ENCODE results near the gene ZNF496. TPM values are rescaled to one million over a fixed set of nuclear protein-coding genes. Genes with fewer than 3 reads are reported as not detected.
A peak's percentile ranks its signal among the peaks of the same experiment; 100 is the strongest.

The ZNF496 gene
- total RNA-seq, 1 donor from 2014 or later, result 39.0 TPM

DNA sequence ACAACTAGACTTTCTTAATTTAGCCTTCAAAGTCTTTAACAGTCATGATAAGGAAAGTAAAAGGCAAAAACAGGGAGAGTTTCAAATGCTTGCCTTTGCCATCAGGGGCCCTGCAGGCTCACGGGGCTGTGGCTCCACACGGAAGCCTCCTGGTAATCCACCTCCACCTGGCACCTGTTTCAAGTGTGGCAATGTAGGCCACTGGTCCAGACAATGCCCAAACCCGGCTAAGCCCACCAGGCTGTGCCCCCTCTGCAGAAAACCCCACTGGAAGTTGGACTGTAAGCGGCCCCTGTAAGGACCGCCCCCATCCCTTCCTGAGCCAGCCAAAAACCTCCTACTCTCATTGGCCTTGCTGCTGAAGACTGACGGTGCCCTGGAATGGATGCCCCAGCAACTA lies 43.3 kb downstream of the ZNF496 start:
- Histone ChIP-seq H3K4me1 (no peaks in the 10 kb centered on the region), H3K27me3 (no peaks in the 10 kb centered on the region), H3K27ac (no peak overlapping the region), H3K9me3 (no peaks in the 10 kb centered on the region), H3K36me3 (no peaks in the 10 kb centered on the region), H3K4me3 (no peak overlapping the region)
- TF ChIP-seq POLR2A (IDR thresholded peaks at IDR 0.05), result no peak
- TF ChIP-seq CTCF (IDR thresholded peaks at IDR 0.05), result no peak
- TF ChIP-seq POLR2AphosphoS5 (IDR thresholded peaks at IDR 0.05; ENCODE audit: insufficient read depth in 1 of 2, low read depth in 1 of 2), result no peak
- intact Hi-C loops (cut with DNase I), result no loop called here
- DNase-seq (ENCODE audit: extremely low spot score in 2 of 2), result peak; percentile 40 to 61

DNA sequence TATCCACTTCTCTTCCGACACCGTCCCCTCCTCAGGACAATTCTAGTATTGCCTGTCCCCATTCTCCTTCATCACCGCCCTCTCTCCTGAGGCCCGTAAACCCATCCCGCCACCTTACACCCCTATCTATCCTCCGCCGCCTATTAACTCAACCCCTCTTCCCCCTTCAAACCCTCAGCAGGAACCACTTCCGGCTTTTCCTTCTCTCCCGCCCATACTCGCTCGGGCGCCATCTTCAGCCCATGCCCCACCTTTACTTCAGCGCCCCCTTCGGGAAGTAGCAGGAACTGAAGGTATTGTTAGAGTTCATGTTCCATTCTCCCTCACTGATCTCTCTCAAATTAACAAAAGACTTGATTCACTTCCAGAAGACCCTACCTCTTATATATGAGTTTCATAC lies 44.2 kb downstream of the ZNF496 start:
- Histone ChIP-seq H3K9me3 (no peaks in the 10 kb centered on the region), H3K4me3 (no peak overlapping the region), H3K4me1 (no peaks in the 10 kb centered on the region), H3K27ac (no peak overlapping the region), H3K36me3 (no peaks in the 10 kb centered on the region), H3K27me3 (no peaks in the 10 kb centered on the region)
- intact Hi-C loops (cut with DNase I), result no loop called here
- DNase-seq (ENCODE audit: extremely low spot score in 2 of 2), result peak in 1 of 2 donors; percentile 37
- no peak for TF ChIP-seq POLR2A (IDR thresholded peaks at IDR 0.05)
- no peak for TF ChIP-seq POLR2AphosphoS5 (IDR thresholded peaks at IDR 0.05; ENCODE audit: insufficient read depth in 1 of 2, low read depth in 1 of 2)
- TF ChIP-seq CTCF (IDR thresholded peaks at IDR 0.05), result no peak

DNA sequence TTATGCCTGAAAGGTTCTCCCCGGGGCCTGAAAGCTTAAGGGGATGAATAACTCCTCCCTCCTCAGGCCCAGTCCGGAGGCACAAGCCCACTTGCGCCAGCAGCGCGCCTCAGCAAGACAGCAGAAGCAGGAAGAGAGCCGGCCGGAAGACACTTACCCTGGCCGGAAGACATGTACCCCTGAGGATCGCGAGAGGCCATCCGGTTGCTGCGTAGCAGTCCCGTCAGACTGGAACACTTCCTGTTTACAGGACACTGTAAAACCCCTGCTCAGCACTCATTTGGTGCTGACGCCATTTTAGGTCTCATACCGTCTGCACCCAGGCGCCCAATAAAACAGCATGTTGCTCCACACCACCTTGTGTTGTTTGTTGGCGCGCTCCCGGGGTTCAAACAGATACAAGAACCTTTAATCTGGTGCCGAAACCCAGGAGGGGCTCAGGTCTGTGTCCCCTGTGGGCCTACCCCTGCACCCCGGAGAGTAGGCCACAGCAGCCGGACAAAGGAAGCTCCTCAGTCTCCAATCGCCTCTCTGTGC lies 45.5 kb downstream of the ZNF496 start:
- no peaks in the 10 kb centered on the region for H3K4me1 ChIP-seq
- intact Hi-C loops (cut with DNase I), result no loop called here
- no peak overlapping the region for H3K4me3 ChIP-seq
- peak in 1 of 2 donors; percentile 44 for DNase-seq (ENCODE audit: extremely low spot score in 2 of 2)
- no peaks in the 10 kb centered on the region for H3K9me3 ChIP-seq
- no peak overlapping the region for H3K27ac ChIP-seq
- H3K27me3 ChIP-seq, result no peaks in the 10 kb centered on the region
- TF ChIP-seq POLR2A (IDR thresholded peaks at IDR 0.05) (no peak), CTCF (IDR thresholded peaks at IDR 0.05) (no peak)
- H3K36me3 ChIP-seq, result no peaks in the 10 kb centered on the region

DNA sequence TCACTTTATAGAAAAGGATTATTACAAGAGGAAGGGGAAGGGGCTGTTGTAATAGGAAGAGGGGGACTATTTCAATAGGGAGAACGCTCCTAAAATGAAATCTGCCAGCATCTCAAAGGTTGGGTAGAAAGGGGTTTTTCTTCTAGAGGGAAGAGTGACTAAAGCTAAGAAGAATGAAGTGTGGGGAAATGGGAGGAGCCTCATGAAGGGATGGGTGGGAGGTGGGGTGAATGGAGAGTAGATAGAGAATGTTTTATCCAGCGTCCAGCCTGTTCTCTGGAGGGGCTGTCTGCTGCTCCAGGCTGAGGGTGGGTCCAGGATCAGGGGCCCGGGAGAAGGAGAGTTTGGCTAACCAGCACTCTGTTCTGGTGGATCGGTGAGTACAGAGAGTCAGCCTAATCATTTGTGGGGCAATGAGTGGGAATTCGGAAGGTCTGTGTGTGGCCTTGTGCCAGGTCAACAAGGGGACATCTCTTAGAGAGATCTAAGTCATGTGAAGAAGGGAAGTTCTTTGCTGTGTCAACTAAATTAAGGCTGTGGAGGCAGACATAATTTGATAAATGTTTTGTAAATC lies 50.6 kb downstream of the ZNF496 start:
- Histone ChIP-seq H3K4me3 (no peak overlapping the region), H3K9me3 (no peaks in the 10 kb centered on the region), H3K27ac (no peak overlapping the region), H3K36me3 (no peaks in the 10 kb centered on the region), H3K27me3 (no peaks in the 10 kb centered on the region), H3K4me1 (no peaks in the 10 kb centered on the region)
- TF ChIP-seq POLR2A (IDR thresholded peaks at IDR 0.05), result no peak
- TF ChIP-seq CTCF (IDR thresholded peaks at IDR 0.05), result no peak
- TF ChIP-seq POLR2AphosphoS5 (IDR thresholded peaks at IDR 0.05; ENCODE audit: insufficient read depth in 1 of 2, low read depth in 1 of 2), result no peak
- intact Hi-C loops (cut with DNase I), result no loop called here
- DNase-seq (ENCODE audit: extremely low spot score in 2 of 2), result peak in 1 of 2 donors; percentile 77

GRCh38 chr1:247277191-247277590 lies 54.5 kb downstream of the ZNF496 start:
- TF ChIP-seq POLR2A (IDR thresholded peaks at IDR 0.05), result no peak
- DNase-seq (ENCODE audit: extremely low spot score in 2 of 2), result peak in 1 of 2 donors; percentile 32
- no peaks in the 10 kb centered on the region for H3K36me3 ChIP-seq
- no peak overlapping the region for H3K27ac ChIP-seq
- H3K27me3 ChIP-seq, result no peaks in the 10 kb centered on the region
- no peaks in the 10 kb centered on the region for H3K4me1 ChIP-seq
- H3K4me3 ChIP-seq, result no peak overlapping the region
- intact Hi-C loops (cut with DNase I), result loop anchor here (10.0 kb wide), 1 partner anchor 1358 kb away; the partner anchor contains the start of gene OR2T11
- no peaks in the 10 kb centered on the region for H3K9me3 ChIP-seq
